ENCODE results near the gene TRAPPC2B. TPM values are rescaled to one million over a fixed set of nuclear protein-coding genes. Genes with fewer than 3 reads are reported as not detected.

Gene TRAPPC2B
- 1 to 10 TPM; 2.6 to 8.6 TPM for total RNA-seq

GRCh38 chr19:57362997-57363687, at the start of gene TRAPPC2B, which contains the start of gene ZNF547:
Gene TRAPPC2B (plus strand): TSS chr19:57363551. CDS start chr19:57364834, 1,283 bp downstream.
Gene ZNF547 (plus strand): TSS chr19:57363551. CDS start chr19:57368556, 5,005 bp downstream.
- peak within 1 kb of the TSS; percentile 71 to 86 (median 78) for H3K27ac ChIP-seq
- H3K27me3 ChIP-seq, result no peaks in the 10 kb centered on the region
- intact Hi-C loops (cut with DNase I), result no loop called here
- peaks cover 0 to 18% (median 0%) of the 10 kb centered on the region in 3 donors for H3K9me3 ChIP-seq
- H3K36me3 ChIP-seq (replicated peaks in 1 of 2; ENCODE audit: insufficient read depth in 1 of 2, low read depth in 2 of 2), result no peaks in the 10 kb centered on the region
- DNase-seq (peak; percentile 98 to 99 (median 98)), ATAC-seq (peak; percentile 100)
- H3K4me1 ChIP-seq, result peaks cover 12% of the 10 kb centered on the region
- peak within 1 kb of the TSS; percentile 31 to 63 for H3K4me3 ChIP-seq
- WGBS, 2 donors, result 1% methylated on average over 36 to 47 of the region's 47 CpGs
- TF ChIP-seq CTCF (IDR thresholded peaks at IDR 0.05) (no peak), POLR2A (IDR thresholded peaks at IDR 0.05) (peak in 2 of 3 donors; percentile 61 to 74)

GRCh38 chr19:57314146-57314545, 49.2 kb upstream of the TRAPPC2B start:
- Histone ChIP-seq H3K4me3 (no peak overlapping the region), H3K4me1 (no peaks in the 10 kb centered on the region), H3K27ac (no peak overlapping the region), H3K9me3 (no peaks in the 10 kb centered on the region), H3K27me3 (peaks cover 0 to 8% of the 10 kb centered on the region in 2 donors), H3K36me3 (replicated peaks in 1 of 2; ENCODE audit: insufficient read depth in 1 of 2, low read depth in 2 of 2) (no peaks in the 10 kb centered on the region)
- ATAC-seq, result no peak
- TF ChIP-seq POLR2A (IDR thresholded peaks at IDR 0.05) (no peak), CTCF (IDR thresholded peaks at IDR 0.05) (no peak)
- DNase-seq, result no peak
- WGBS, 2 donors, result 51 to 74% methylated on average over 4 of the region's 4 CpGs
- intact Hi-C loops (cut with DNase I), result no loop called here

- no peak for TF ChIP-seq CTCF (IDR thresholded peaks at IDR 0.05)
- no peak for TF ChIP-seq POLR2A (IDR thresholded peaks at IDR 0.05)
- intact Hi-C loops (cut with DNase I), result no loop called here
Observed at GRCh38 chr19:57317503-57317902, 45.8 kb upstream of the TRAPPC2B start.

GRCh38 chr19:57319869-57320179, 43.5 kb upstream of the TRAPPC2B start:
- ATAC-seq (no peak), DNase-seq (no peak)
- H3K36me3 ChIP-seq (replicated peaks in 1 of 2; ENCODE audit: insufficient read depth in 1 of 2, low read depth in 2 of 2), result peaks cover 0 to 2% of the 10 kb centered on the region in 2 donors
- TF ChIP-seq POLR2A (IDR thresholded peaks at IDR 0.05) (no peak), CTCF (IDR thresholded peaks at IDR 0.05) (no peak)
- H3K4me3 ChIP-seq, result peak overlapping the region; percentile 44 to 62
- intact Hi-C loops (cut with DNase I), result no loop called here
- WGBS, 2 donors, result 0 to 6% methylated on average over 1 of the region's 1 CpG
- H3K27me3 ChIP-seq, result peaks cover 0 to 8% of the 10 kb centered on the region in 2 donors
- H3K27ac ChIP-seq, result peak overlapping the region; percentile 63 to 85 (median 74)
- no peaks in the 10 kb centered on the region for H3K9me3 ChIP-seq
- peaks cover 24% of the 10 kb centered on the region for H3K4me1 ChIP-seq

More at GRCh38 chr19:57317503-57317902, 45.8 kb upstream of the TRAPPC2B start:
- Histone ChIP-seq H3K9me3 (no peaks in the 10 kb centered on the region), H3K4me1 (peaks cover 24% of the 10 kb centered on the region), H3K27me3 (peaks cover 0 to 8% of the 10 kb centered on the region in 2 donors), H3K27ac (no peak overlapping the region), H3K36me3 (replicated peaks in 1 of 2; ENCODE audit: insufficient read depth in 1 of 2, low read depth in 2 of 2) (no peaks in the 10 kb centered on the region), H3K4me3 (no peak overlapping the region)
- ATAC-seq, result no peak
- 13 to 15% methylated on average over 16 to 29 of the region's 29 CpGs for WGBS, 2 donors
- DNase-seq, result no peak
